Parathyroid adenoma (tissue), 2 donors: ENCODE measurements around the gene OR6V1.

Experiments
- H2AFZ ChIP-seq: fragments of 300-600 bp; sonication (generic); one replicate; pipeline ENCODE4 v1.7.0; 2017; ENCODE audit warnings: antibody characterized with exemption, mild to moderate bottlenecking
- H3K27ac ChIP-seq: fragments of 300-600 bp; sonication (generic); one replicate; pipeline ENCODE4 v1.7.0; 2017
- H3K27me3 ChIP-seq: fragments of 300-600 bp; sonication (generic); one replicate; pipeline ENCODE4 v1.7.0; 2017; ENCODE audit warnings: low read length; ENCODE audit not compliant: control insufficient read depth, insufficient read depth
- H3K36me3 ChIP-seq: fragments of 300-600 bp; sonication (generic); one replicate; pipeline ENCODE4 v1.7.0; 2017; ENCODE audit warnings: low read length; ENCODE audit not compliant: control insufficient read depth, insufficient read depth
- H3K4me1 ChIP-seq: fragments of 300-600 bp; sonication (generic); one replicate; pipeline ENCODE4 v1.7.0; 2017; ENCODE audit warnings: control low read depth
- H3K4me2 ChIP-seq: fragments of 300-600 bp; sonication (generic); one replicate; pipeline ENCODE4 v1.7.0; 2017; ENCODE audit warnings: low read length
- H3K4me3 ChIP-seq: fragments of 300-600 bp; sonication (generic); one replicate; pipeline ENCODE4 v1.7.0; 2017; ENCODE audit warnings: low read depth, low read length
- H3K79me2 ChIP-seq: fragments of 300-600 bp; sonication (generic); one replicate; pipeline ENCODE4 v1.7.0; 2017; ENCODE audit warnings: control low read depth
- H3K9ac ChIP-seq: fragments of 300-600 bp; sonication (generic); one replicate; pipeline ENCODE4 v1.7.0; 2017; ENCODE audit warnings: mild to moderate bottlenecking
- H3K9me3 ChIP-seq: fragments of 300-600 bp; sonication (generic); one replicate; pipeline ENCODE4 v1.7.0; 2017; ENCODE audit warnings: low read length; ENCODE audit not compliant: control insufficient read depth
- TF ChIP-seq, protein P1 (sequence below): fragments of 300-600 bp; sonication (generic); IDR thresholded peaks from one replicate; pipeline ENCODE4 v1.7.0; 2017; ENCODE audit warnings: antibody characterized with exemption, mild to moderate bottlenecking
- donor health status: primary hyperparathyroidism.

The OR6V1 gene

DNA sequence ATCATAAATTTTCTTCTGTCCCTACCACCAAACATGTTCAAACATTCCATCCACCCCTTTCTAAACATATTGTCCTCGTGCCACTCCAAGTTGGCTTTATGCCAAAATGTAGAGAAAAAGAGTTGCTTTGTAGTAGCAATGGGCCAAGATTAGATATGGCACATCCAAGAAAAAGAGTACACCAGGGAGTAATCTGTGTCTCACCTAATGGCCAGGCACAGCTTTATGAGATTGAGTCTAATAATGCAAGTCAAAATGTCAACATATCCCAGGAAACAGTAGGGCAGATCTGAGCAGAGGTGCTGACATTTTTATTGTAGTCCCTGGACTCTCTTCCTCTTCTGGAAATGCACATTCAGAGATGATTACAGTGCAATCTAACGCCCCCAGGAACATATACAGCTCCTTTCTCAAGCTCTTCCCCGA, 5.7 kb upstream of the OR6V1 start:
- Histone ChIP-seq H3K79me2 (no peaks in the 10 kb centered on the region), H3K9ac (no peak overlapping the region), H3K4me3 (no peak overlapping the region), H2AFZ (no peak overlapping the region), H3K27ac (no peak overlapping the region), H3K27me3 (no peaks in the 10 kb centered on the region), H3K36me3 (no peaks in the 10 kb centered on the region), H3K9me3 (no peaks in the 10 kb centered on the region), H3K4me2 (no peak overlapping the region), H3K4me1 (no peaks in the 10 kb centered on the region)
- TF ChIP-seq, protein P1, sequence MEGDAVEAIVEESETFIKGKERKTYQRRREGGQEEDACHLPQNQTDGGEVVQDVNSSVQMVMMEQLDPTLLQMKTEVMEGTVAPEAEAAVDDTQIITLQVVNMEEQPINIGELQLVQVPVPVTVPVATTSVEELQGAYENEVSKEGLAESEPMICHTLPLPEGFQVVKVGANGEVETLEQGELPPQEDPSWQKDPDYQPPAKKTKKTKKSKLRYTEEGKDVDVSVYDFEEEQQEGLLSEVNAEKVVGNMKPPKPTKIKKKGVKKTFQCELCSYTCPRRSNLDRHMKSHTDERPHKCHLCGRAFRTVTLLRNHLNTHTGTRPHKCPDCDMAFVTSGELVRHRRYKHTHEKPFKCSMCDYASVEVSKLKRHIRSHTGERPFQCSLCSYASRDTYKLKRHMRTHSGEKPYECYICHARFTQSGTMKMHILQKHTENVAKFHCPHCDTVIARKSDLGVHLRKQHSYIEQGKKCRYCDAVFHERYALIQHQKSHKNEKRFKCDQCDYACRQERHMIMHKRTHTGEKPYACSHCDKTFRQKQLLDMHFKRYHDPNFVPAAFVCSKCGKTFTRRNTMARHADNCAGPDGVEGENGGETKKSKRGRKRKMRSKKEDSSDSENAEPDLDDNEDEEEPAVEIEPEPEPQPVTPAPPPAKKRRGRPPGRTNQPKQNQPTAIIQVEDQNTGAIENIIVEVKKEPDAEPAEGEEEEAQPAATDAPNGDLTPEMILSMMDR = no peak

DNA sequence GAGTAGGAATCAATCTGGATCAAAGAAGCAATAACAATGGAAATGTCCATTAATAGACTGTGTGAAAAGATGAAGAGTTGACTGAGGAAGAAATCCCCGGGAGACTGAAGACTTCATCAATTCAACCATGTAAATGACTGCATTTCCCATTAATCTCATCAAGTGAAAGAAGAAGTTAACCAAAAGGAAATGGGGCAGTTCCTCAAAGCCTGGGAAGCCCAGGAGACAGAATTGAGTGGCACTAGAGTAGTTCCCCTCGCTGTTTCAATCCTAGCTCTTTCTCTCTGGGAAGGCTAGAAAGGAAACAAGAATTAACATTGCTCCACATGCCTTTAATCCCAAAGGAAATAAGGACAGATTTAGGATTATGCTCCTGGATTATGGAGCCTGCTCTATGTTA, 4.8 kb upstream of the OR6V1 start:
- H3K36me3 ChIP-seq = no peaks in the 10 kb centered on the region
- H3K4me2 ChIP-seq = no peak overlapping the region
- no peaks in the 10 kb centered on the region for H3K79me2 ChIP-seq
- TF ChIP-seq, protein P1 = no peak
- H2AFZ ChIP-seq = no peak overlapping the region
- H3K27ac ChIP-seq = no peak overlapping the region
- H3K9ac ChIP-seq = no peak overlapping the region
- no peak overlapping the region for H3K4me3 ChIP-seq
- no peaks in the 10 kb centered on the region for H3K9me3 ChIP-seq
- no peaks in the 10 kb centered on the region for H3K4me1 ChIP-seq
- no peaks in the 10 kb centered on the region for H3K27me3 ChIP-seq

DNA sequence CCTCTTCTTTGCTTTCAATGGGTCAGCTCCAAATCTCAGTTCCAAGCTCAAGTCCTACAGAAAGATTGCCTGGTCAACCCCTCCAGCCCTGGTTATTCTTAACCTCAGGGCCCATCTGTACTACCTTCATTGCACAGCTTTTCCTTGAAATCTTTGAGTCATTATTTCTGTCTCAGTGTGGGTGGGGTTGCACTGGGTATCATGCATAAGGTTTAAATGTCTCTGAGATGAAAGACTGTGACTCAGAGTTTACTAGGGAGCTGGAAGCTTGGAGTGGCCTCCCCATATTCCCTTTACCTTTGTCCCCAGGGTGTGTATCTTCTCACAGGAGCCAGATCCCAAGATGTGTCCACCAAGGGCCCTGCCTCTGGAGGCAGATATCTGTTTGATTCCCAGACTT, 3.3 kb upstream of the OR6V1 start:
- Histone ChIP-seq H3K27me3 (no peaks in the 10 kb centered on the region), H2AFZ (no peak overlapping the region), H3K79me2 (no peaks in the 10 kb centered on the region), H3K4me3 (no peak overlapping the region), H3K9ac (no peak overlapping the region), H3K4me2 (no peak overlapping the region), H3K4me1 (no peaks in the 10 kb centered on the region), H3K36me3 (no peaks in the 10 kb centered on the region), H3K27ac (peak overlapping the region; percentile 49), H3K9me3 (no peaks in the 10 kb centered on the region)
- TF ChIP-seq, protein P1 = no peak

DNA sequence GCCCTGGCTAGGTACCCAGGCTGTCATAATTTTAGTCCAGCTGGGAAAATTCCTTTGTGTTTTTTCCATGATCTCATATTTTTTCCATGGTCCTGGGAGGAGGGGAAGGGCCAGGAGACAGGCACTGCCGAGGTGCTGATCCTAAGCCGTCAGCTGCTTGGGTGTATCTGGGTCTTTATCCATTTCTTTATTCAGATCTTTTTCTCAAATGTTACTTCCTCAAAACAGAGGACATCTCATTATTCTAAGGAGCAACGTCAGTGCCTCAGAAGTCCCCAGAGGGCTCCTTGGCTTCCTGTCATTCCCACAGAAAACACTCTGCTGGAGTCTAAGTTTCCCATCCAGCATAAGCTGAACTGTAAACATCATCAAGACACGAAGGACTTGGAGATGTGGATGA, 2.8 kb upstream of the OR6V1 start:
- no peak overlapping the region for H3K4me3 ChIP-seq
- no peaks in the 10 kb centered on the region for H3K4me1 ChIP-seq
- H2AFZ ChIP-seq = no peak overlapping the region
- H3K36me3 ChIP-seq = no peaks in the 10 kb centered on the region
- no peaks in the 10 kb centered on the region for H3K79me2 ChIP-seq
- TF ChIP-seq, protein P1 = no peak
- H3K27ac ChIP-seq = peak overlapping the region; percentile 49
- H3K4me2 ChIP-seq = no peak overlapping the region
- no peaks in the 10 kb centered on the region for H3K9me3 ChIP-seq
- no peaks in the 10 kb centered on the region for H3K27me3 ChIP-seq
- no peak overlapping the region for H3K9ac ChIP-seq

DNA sequence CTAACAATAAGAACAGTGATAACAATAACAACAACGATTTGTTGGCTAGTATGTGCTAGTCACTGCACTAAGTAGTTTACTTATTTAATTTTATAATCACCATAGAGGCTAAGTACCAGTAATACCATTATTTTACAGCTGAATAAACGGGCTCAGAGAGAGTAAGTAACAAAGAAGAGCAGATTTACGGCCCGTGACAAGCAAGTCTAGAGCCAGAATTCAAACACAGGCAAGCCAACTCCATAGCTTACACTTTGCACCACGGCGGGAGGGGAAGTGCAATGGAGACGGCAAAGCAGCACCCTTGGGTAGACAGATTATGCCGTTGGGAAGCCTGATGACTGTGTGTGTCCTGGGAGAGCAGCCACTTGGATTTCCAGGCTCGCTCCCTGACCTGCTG, 1.2 kb upstream of the OR6V1 start:
- Histone ChIP-seq H3K79me2 (no peaks in the 10 kb centered on the region), H3K36me3 (no peaks in the 10 kb centered on the region), H3K4me2 (no peak overlapping the region), H2AFZ (no peak overlapping the region), H3K27ac (peak overlapping the region; percentile 17), H3K9me3 (no peaks in the 10 kb centered on the region), H3K27me3 (no peaks in the 10 kb centered on the region), H3K4me1 (no peaks in the 10 kb centered on the region), H3K9ac (no peak overlapping the region), H3K4me3 (no peak overlapping the region)
- TF ChIP-seq, protein P1 = no peak
